K562 (cell line): Measurements from ENCODE around the gene SMG6. TPM values are rescaled to one million over a fixed set of nuclear protein-coding genes. Genes with fewer than 3 reads are reported as not detected.

ENCODE experiments used
- BCOR ChIP-seq: fragments of 450-650 bp; IDR thresholded peaks from 2 replicates; pipeline ENCODE4 v1.6.1; 2016
- BRCA1 ChIP-seq, 2 experiments: fragments of 450-650 bp in 1 of 2; sonication (generic) in 1 of 2; formaldehyde crosslinking in 1 of 2; IDR thresholded peaks; 2 replicates each; pipeline versions ENCODE4 v1.5.0 to v1.6.1; 2017 to 2020; ENCODE audit warnings: mild to moderate bottlenecking in 1 of 2, missing genetic modification reagents in 1 of 2
- CREM ChIP-seq: IDR thresholded peaks from 2 replicates; pipeline ENCODE4 v1.6.1; 2014; ENCODE audit warnings: antibody characterized with exemption, low read depth
- EP300 ChIP-seq: IDR thresholded peaks from 2 replicates; pipeline ENCODE4 v1.6.1; 2012; ENCODE audit warnings: low read length, improper control_type of control experiment
- FOXJ3 ChIP-seq: sonication (generic); formaldehyde crosslinking; IDR thresholded peaks from 2 replicates; pipeline ENCODE4 v1.4.0; 2020; ENCODE audit warnings: mild to moderate bottlenecking, missing genetic modification reagents
- JUN ChIP-seq, 2 experiments: sonication (generic) in 1 of 2; formaldehyde crosslinking in 1 of 2; IDR thresholded peaks; 2 replicates each; pipeline versions ENCODE4 v1.6.1 to v1.8.0; 2012 to 2022; ENCODE audit warnings: borderline replicate concordance in 2 of 2, mild to moderate bottlenecking in 2 of 2, improper control_type of control experiment in 1 of 2, low read depth in 1 of 2, low read length in 1 of 2, missing genetic modification reagents in 1 of 2
- JUNB ChIP-seq: fragments of 450-650 bp; formaldehyde crosslinking; conservative IDR thresholded peaks from 2 replicates; pipeline ENCODE4 v1.4.0; 2020; ENCODE audit warnings: mild to moderate bottlenecking
- KAT8 ChIP-seq: fragments of 450-650 bp; IDR thresholded peaks from 2 replicates; pipeline ENCODE4 v1.6.1; 2016; ENCODE audit warnings: low read depth, mild to moderate bottlenecking
- L3MBTL2 ChIP-seq: fragments of 450-650 bp; IDR thresholded peaks from 2 replicates; pipeline ENCODE4 v1.6.1; 2016; ENCODE audit warnings: mild to moderate bottlenecking, moderate library complexity
- NCOA4 ChIP-seq: fragments of 450-650 bp; IDR thresholded peaks from 2 replicates; pipeline ENCODE4 v1.6.1; 2018; ENCODE audit warnings: mild to moderate bottlenecking; ENCODE audit not compliant: partially characterized antibody
- NFE2L1 ChIP-seq: fragments of 450-650 bp; IDR thresholded peaks from 2 replicates; pipeline ENCODE4 v1.6.1; 2016; ENCODE audit warnings: missing genetic modification characterization, low read depth, mild to moderate bottlenecking, missing compliant biosample characterization, moderate library complexity, borderline replicate concordance
- NR2C1 ChIP-seq, 2 experiments: fragments of 450-650 bp; IDR thresholded peaks; 2 replicates each; pipeline ENCODE4 v1.6.1; 2017; ENCODE audit warnings: mild to moderate bottlenecking in 2 of 2, antibody characterized with exemption in 1 of 2, inconsistent platforms in 1 of 2, missing compliant biosample characterization in 1 of 2, missing genetic modification characterization in 1 of 2
- SRSF9 ChIP-seq: fragments of 200-400 bp; formaldehyde crosslinking; IDR thresholded peaks from 2 replicates; pipeline ENCODE4 v1.6.1; 2017; ENCODE audit warnings: low read depth, low read length, borderline replicate concordance
- TAF7 ChIP-seq: fragments of 450-650 bp; IDR thresholded peaks from 2 replicates; pipeline ENCODE4 v1.6.1; 2016; ENCODE audit warnings: missing genetic modification characterization, missing compliant biosample characterization
- TBP ChIP-seq: optimal IDR thresholded peaks from 2 replicates; pipeline ENCODE3; 2011; ENCODE audit warnings: low read depth, low read length, improper control_type of control experiment
- TCF7 ChIP-seq: sonication (generic); IDR thresholded peaks from 2 replicates; pipeline ENCODE4 v1.6.1; 2016; ENCODE audit warnings: antibody characterized with exemption, borderline replicate concordance
- ZFX ChIP-seq: sonication (generic); formaldehyde crosslinking; IDR thresholded peaks from 2 replicates; pipeline ENCODE4 v1.8.0; 2022; ENCODE audit warnings: mild to moderate bottlenecking, missing genetic modification reagents, moderate library complexity
- ZNF253 ChIP-seq: fragments of 250-450 bp; sonication (Bioruptor Pico); conservative IDR thresholded peaks from 2 replicates; pipeline ENCODE4 v1.6.1; 2021; ENCODE audit warnings: mild to moderate bottlenecking
- ZNF311 ChIP-seq: fragments of 250-450 bp; sonication (Bioruptor Pico); IDR thresholded peaks from 2 replicates; pipeline ENCODE4 v1.4.0; 2020; ENCODE audit warnings: mild to moderate bottlenecking, moderate library complexity
- ZNF507 ChIP-seq: conservative IDR thresholded peaks from 2 replicates; pipeline ENCODE4 v1.6.1; 2017; ENCODE audit warnings: missing genetic modification characterization, missing compliant biosample characterization
- ZNF561 ChIP-seq: fragments of 450-650 bp; formaldehyde crosslinking; conservative IDR thresholded peaks from 2 replicates; pipeline ENCODE4 v1.4.0; 2020; ENCODE audit warnings: mild to moderate bottlenecking, moderate library complexity
- ZNF583 ChIP-seq: fragments of 250-450 bp; sonication (Bioruptor Pico); IDR thresholded peaks from 2 replicates; pipeline ENCODE4 v1.4.0; 2020
- ZNF696 ChIP-seq: fragments of 250-450 bp; sonication (Bioruptor Pico); conservative IDR thresholded peaks from 2 replicates; pipeline ENCODE4 v1.4.0; 2020; ENCODE audit warnings: mild to moderate bottlenecking, moderate library complexity
- ZNF707 ChIP-seq: fragments of 250-450 bp; sonication (Bioruptor Pico); conservative IDR thresholded peaks from 2 replicates; pipeline ENCODE4 v1.8.0; 2022; ENCODE audit warnings: inconsistent platforms, mild to moderate bottlenecking, moderate library complexity
- polyA plus RNA-seq, 8 experiments: library from polyadenylated mRNA; depleted of rRNA in 4 of 8; stranded (reverse) in 5 of 8; unstranded in 3 of 8; fragments of >200 nt; fragmentation: Nextera tagmentation in 2 of 8; fragmentation: Illumina TruSeq in 1 of 8; extraction: Ambion mirVana in 2 of 8; extraction: Trizol in 1 of 8; gene quantifications; 2 replicates each; pipeline versions ENCODE4 v1.2.1 to v1.2.3, GENCODE V29; 2011 to 2014; ENCODE audit warnings: inconsistent platforms in 1 of 8, missing spikeins in 1 of 8
- total RNA-seq, 7 experiments: library from RNA; depleted of rRNA in 6 of 7; stranded (reverse); fragments of >200 nt in 6 of 7; fragmentation: Illumina TruSeq in 2 of 7; extraction: Trizol in 2 of 7; gene quantifications; 2 replicates each; pipeline versions ENCODE4 v1.2.1 to v1.2.3, GENCODE V29; 2011 to 2021; ENCODE audit warnings: low replicate concordance in 1 of 7
- TF ChIP-seq, protein P1 (sequence below), 2 experiments: fragments of 200-800 bp in 1 of 2; sonication (Bioruptor generic) in 1 of 2; sonication (generic) in 1 of 2; formaldehyde crosslinking in 1 of 2; IDR thresholded peaks in 1 of 2; conservative IDR thresholded peaks in 1 of 2; 2 replicates each; pipeline versions ENCODE4 v1.5.0 to v1.6.1; 2016 to 2020; ENCODE audit warnings: missing compliant biosample characterization in 1 of 2, missing genetic modification characterization in 1 of 2, missing genetic modification reagents in 1 of 2
- TF ChIP-seq, protein P2 (sequence below): fragments of 250-450 bp; sonication (Bioruptor Pico); IDR thresholded peaks from 2 replicates; pipeline ENCODE4 v1.5.0; 2021; ENCODE audit warnings: mild to moderate bottlenecking, borderline replicate concordance

SMG6 gene
- total and polyA plus RNA-seq, 9 of the 15 experiments (the other 6 are each of a cell fraction or from before 2014, with no cell fraction given), result 0.44 to 13.9 (median 6.0) TPM

DNA sequence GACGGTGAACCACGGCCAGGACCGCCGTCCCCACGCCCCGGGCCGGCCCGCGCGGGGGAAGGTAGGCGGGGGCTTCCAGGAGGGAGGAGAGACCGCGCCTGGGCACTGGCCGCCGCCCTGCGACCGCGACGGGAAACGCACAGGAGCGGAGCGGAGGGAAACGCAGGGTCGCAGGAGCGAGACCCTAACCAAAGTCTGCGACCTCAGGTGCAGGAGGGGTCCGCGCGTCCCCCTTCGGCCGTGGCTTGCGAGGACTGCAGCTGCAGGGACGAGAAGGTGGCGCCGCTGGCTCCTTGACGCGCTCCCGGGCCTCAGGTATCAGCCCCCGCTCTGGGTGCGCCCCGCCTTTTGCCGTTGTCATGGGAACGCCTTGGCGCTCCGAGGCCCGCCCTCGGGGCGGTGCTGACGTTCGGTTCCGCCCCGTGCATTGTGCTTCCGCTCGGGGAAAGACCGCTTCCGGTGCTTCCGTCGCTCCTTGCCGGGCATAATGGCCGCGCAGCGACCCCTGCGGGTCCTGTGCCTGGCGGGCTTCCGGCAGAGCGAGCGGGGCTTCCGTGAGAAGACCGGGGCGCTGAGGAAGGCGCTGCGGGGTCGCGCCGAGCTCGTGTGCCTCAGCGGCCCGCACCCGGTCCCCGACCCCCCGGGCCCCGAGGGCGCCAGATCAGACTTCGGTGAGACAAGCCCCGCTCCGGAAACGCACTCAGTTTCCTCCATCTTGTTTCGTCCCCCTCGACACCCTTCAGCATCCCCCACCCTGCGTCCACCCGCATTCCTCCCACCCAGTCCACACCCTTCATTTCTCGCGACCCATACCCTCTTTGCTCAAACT lies 261.8 kb downstream of the SMG6 start, which contains the start of gene OVCA2 (continued):
- TF ChIP-seq, protein P1, sequence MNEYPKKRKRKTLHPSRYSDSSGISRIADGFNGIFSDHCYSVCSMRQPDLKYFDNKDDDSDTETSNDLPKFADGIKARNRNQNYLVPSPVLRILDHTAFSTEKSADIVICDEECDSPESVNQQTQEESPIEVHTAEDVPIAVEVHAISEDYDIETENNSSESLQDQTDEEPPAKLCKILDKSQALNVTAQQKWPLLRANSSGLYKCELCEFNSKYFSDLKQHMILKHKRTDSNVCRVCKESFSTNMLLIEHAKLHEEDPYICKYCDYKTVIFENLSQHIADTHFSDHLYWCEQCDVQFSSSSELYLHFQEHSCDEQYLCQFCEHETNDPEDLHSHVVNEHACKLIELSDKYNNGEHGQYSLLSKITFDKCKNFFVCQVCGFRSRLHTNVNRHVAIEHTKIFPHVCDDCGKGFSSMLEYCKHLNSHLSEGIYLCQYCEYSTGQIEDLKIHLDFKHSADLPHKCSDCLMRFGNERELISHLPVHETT (CRISPR knock-in tag; conservative IDR thresholded peaks at IDR 0.05 in 1 of 2, IDR thresholded peaks at IDR 0.05 in 1 of 2), result peak in 1 of 2 experiments; percentile 77; a peak in 2 of 4 replicates
- no peak for TF ChIP-seq ZNF561 (CRISPR knock-in tag)
- TF ChIP-seq ZNF707, result no peak
- TF ChIP-seq, protein P2, sequence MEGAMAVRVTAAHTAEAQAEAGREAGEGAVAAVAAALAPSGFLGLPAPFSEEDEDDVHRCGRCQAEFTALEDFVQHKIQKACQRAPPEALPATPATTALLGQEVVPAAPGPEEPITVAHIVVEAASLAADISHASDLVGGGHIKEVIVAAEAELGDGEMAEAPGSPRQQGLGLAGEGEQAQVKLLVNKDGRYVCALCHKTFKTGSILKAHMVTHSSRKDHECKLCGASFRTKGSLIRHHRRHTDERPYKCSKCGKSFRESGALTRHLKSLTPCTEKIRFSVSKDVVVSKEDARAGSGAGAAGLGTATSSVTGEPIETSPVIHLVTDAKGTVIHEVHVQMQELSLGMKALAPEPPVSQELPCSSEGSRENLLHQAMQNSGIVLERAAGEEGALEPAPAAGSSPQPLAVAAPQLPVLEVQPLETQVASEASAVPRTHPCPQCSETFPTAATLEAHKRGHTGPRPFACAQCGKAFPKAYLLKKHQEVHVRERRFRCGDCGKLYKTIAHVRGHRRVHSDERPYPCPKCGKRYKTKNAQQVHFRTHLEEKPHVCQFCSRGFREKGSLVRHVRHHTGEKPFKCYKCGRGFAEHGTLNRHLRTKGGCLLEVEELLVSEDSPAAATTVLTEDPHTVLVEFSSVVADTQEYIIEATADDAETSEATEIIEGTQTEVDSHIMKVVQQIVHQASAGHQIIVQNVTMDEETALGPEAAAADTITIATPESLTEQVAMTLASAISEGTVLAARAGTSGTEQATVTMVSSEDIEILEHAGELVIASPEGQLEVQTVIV (CRISPR knock-in tag), result no peak
- no peak for TF ChIP-seq SRSF9
- 0 out of 2 replicates have a peak, but pooled peaks have one; percentile 31 for TF ChIP-seq KAT8
- TF ChIP-seq JUN (IDR thresholded peaks at IDR 0.05; ENCODE audit: borderline replicate concordance, low read depth, low read length), result no peak
- TF ChIP-seq JUN (CRISPR knock-in tag; IDR thresholded peaks at IDR 0.05; ENCODE audit: borderline replicate concordance), result no peak
- TF ChIP-seq ZNF253 (CRISPR knock-in tag), result no peak
- TF ChIP-seq ZFX (CRISPR knock-in tag), result peak; percentile 46
- TF ChIP-seq ZNF696 (CRISPR knock-in tag), result no peak
- no peak for TF ChIP-seq BCOR
- TF ChIP-seq ZNF583, result no peak
- TF ChIP-seq ZNF311 (CRISPR knock-in tag), result no peak
- peak; percentile 70 for TF ChIP-seq NR2C1 (IDR thresholded peaks at IDR 0.05)
- peak; percentile 87 for TF ChIP-seq NR2C1 (tag; IDR thresholded peaks at IDR 0.05)
- TF ChIP-seq ZNF507, result no peak
- no peak; the same call in 1 of the 2 replicates for TF ChIP-seq TAF7 (tag)
- no peak for TF ChIP-seq BRCA1 (IDR thresholded peaks at IDR 0.05)
- TF ChIP-seq BRCA1 (CRISPR knock-in tag; IDR thresholded peaks at IDR 0.05), result no peak
- TF ChIP-seq FOXJ3, result no peak
- TF ChIP-seq TBP, result peak; percentile 81
- no peak for TF ChIP-seq NCOA4
- TF ChIP-seq JUNB (CRISPR knock-in tag), result no peak
- no peak for TF ChIP-seq TCF7
- TF ChIP-seq L3MBTL2, result no peak
- TF ChIP-seq EP300, result no peak
- peak; percentile 87 for TF ChIP-seq CREM
- no peak for TF ChIP-seq NFE2L1 (tag)
